NCI-H460 (cell line): ENCODE data around the gene EYA2. TPM values are rescaled to one million over a fixed set of nuclear protein-coding genes. Genes with fewer than 3 reads are reported as not detected.
"Not testable (repeated sequence)": the region's sequence is repeated elsewhere in the genome, so short reads cannot be mapped to it uniquely, and the experiment has no call there.

Experiments used
- DNase-seq: peaks from one replicate; pipeline ENCODE4 v3.0.0-alpha.2; 2016; ENCODE audit warnings: low read depth; ENCODE audit errors: extremely low read depth
- total RNA-seq: library from RNA; depleted of rRNA; stranded (reverse); fragments of >200 nt; shearing (Covaris generic); gene quantifications from 2 replicates; pipeline ENCODE4 v1.2.3, GENCODE V29; 2014

Gene EYA2
- total RNA-seq, 1 experiment from 2014 or later: 0.32 TPM

- DNase-seq: no peak
Measured at GRCh38 chr20:46951405-46951804, 56.8 kb downstream of the EYA2 start.

GRCh38 chr20:46951840-46952497, 57.3 kb downstream of the EYA2 start:
- no peak for DNase-seq

- no peak for DNase-seq
Measured at GRCh38 chr20:46953596-46953995, 59.0 kb downstream of the EYA2 start.

- DNase-seq: peak; percentile 87
Measured at GRCh38 chr20:46954490-46955038, 59.9 kb downstream of the EYA2 start.

GRCh38 chr20:46955601-46956556, 61.2 kb downstream of the EYA2 start:
- no peak for DNase-seq

- peak; percentile 77 for DNase-seq
Measured at GRCh38 chr20:46959081-46959692, 64.5 kb downstream of the EYA2 start.

- DNase-seq: no peak
Measured at GRCh38 chr20:46959821-46960220, 65.2 kb downstream of the EYA2 start.

GRCh38 chr20:46960536-46960935, 65.9 kb downstream of the EYA2 start:
- DNase-seq: no peak

- not testable (repeated sequence) for DNase-seq
Measured at GRCh38 chr20:46961968-46962367, 67.3 kb downstream of the EYA2 start.

- DNase-seq: no peak
Measured at GRCh38 chr20:46962452-46963195, 68.0 kb downstream of the EYA2 start.

GRCh38 chr20:46963196-46963529, 68.5 kb downstream of the EYA2 start:
- no peak for DNase-seq

- DNase-seq: no peak
Measured at GRCh38 chr20:46963758-46964617, 69.3 kb downstream of the EYA2 start.

GRCh38 chr20:46964618-46965455, 70.2 kb downstream of the EYA2 start:
- DNase-seq: no peak

GRCh38 chr20:46965477-46965876, 70.8 kb downstream of the EYA2 start:
- no peak for DNase-seq

GRCh38 chr20:46967646-46968045, 73.0 kb downstream of the EYA2 start:
- no peak for DNase-seq

GRCh38 chr20:46970937-46971630, 76.4 kb downstream of the EYA2 start:
- peak; percentile 92 for DNase-seq

- no peak for DNase-seq
Measured at GRCh38 chr20:46973766-46974165, 79.1 kb downstream of the EYA2 start.
